Thyroid gland (tissue), 4 donors: Measurements from ENCODE around the gene SEMA5A.

Experiments
- POLR2A ChIP-seq, 2 donors: fragments of 450-650 bp; IDR thresholded peaks; one replicate each; pipeline ENCODE4 v1.6.1; 2017; ENCODE audit warnings: antibody characterized with exemption in 2 of 2, mild to moderate bottlenecking in 2 of 2, moderate library complexity in 1 of 2
- TF ChIP-seq, protein P1 (sequence below), 6 experiments: fragments of 200-600 bp in 3 of 6; fragments of 450-650 bp in 3 of 6; sonication (generic) in 3 of 6; IDR thresholded peaks; one replicate each; pipeline ENCODE4 v1.5.1; 2016 to 2019; ENCODE audit warnings: antibody characterized with exemption in 6 of 6, mild to moderate bottlenecking in 2 of 6, inconsistent platforms in 1 of 6, moderate library complexity in 1 of 6

DNA sequence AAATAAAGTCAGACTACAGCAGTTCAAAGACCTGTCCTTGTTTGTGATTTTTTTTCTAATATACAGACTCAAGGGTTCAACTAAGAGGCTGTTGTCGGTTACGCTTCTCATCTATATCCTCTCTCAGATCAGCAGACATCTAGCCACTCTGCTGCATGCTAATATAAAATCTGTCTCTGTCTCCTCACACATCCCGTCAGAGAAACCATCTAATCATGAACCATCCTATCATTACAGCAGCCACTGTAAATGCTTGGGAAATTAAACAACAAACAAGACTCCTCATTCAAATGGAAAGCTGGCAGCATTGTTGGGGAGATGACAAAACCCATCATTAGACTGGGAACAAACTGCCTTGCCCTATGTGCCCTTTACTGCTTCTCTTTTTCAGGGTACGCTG is 94.8 kb downstream of the SEMA5A start:
- TF ChIP-seq POLR2A (IDR thresholded peaks at IDR 0.05) = no peak
- TF ChIP-seq, protein P1, sequence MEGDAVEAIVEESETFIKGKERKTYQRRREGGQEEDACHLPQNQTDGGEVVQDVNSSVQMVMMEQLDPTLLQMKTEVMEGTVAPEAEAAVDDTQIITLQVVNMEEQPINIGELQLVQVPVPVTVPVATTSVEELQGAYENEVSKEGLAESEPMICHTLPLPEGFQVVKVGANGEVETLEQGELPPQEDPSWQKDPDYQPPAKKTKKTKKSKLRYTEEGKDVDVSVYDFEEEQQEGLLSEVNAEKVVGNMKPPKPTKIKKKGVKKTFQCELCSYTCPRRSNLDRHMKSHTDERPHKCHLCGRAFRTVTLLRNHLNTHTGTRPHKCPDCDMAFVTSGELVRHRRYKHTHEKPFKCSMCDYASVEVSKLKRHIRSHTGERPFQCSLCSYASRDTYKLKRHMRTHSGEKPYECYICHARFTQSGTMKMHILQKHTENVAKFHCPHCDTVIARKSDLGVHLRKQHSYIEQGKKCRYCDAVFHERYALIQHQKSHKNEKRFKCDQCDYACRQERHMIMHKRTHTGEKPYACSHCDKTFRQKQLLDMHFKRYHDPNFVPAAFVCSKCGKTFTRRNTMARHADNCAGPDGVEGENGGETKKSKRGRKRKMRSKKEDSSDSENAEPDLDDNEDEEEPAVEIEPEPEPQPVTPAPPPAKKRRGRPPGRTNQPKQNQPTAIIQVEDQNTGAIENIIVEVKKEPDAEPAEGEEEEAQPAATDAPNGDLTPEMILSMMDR (IDR thresholded peaks at IDR 0.05) = no peak
